Activated gamma-delta T cell treated with Interleukin-2 at 50 U/mL for 16 hours (primary cell): ENCODE data around the gene DIP2C.
"Not testable (repeated sequence)": the region's sequence is repeated elsewhere in the genome, so short reads cannot be mapped to it uniquely, and the experiment has no call there.

Experiments used
- DNase-seq: peaks from one replicate; pipeline ENCODE4 v3.0.0-alpha.2; 2020

Gene DIP2C

DNA sequence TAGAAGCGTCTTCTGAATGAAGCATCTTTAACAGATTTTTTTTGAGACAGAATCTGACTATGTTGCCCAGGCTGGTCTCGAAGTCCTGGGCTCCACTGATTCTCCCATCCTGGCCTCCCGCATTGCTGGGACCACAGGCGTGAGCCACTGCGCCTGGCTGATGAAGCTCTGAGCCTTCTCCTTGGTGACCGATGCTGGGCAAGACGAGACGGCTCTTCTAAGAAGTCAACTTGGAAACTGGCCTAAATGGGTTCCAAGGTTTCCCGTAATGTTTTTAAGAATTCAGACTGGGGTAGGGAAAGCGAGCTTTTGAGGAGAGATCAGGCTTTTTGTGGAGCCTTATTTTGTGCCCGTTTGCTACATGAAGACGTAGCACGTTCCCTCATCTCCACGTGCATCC is 329.7 kb downstream of the DIP2C start:
- DNase-seq, result no peak

DNA sequence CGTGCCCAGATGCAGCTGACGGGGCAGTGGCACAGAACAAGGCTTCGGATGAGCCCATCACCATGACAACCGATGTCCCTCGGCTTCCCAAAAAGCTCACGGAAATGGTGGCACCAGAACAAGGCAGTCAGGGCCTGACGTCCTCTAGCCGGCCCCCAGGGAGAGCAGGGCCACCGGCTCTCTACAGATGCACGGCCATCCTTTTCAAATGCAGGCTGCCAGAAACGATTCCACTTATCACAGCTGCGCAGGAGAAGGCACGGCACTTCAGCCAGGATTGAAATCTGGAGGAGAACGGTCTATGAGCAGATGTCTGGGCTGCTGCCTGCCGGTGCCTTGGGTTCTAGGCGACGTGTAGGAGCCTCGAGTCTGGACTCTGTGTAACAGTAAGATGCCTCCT is 330.4 kb downstream of the DIP2C start:
- DNase-seq, result no peak

DNA sequence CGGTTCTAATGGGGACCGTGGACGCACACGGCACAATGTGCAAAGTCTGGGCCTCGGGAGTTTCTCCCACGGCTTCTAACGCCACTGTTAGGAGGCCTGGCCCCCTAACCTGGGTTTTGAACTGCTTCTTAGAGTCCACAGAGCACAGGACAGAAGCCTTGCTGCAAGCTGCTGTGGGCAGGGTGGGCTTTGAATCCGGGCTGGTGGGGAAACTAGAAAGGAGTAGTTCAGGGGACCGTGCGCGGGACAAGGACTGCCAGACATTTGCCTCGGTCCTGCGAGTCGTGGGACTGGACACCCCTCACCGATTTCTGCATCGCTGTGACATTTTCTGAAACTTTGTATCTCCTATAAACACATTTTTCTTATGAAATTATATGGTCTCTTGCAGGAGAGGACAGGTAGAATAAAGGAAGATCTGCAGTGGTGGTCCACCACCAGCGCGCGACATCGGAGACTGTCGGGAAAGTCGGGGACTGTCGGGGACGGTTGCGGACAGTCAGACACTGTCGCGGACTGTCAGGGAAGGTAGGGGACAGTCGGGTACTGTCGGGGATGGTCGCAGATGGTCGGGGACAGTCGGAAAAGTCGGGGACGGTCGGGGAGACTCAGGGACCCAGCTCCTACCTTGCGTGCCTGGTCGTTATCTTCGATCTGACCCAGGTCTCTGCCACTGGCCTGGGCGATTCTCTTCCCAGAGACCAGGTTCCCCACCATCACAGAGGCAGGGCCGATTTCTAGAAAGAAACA is 332.1 kb downstream of the DIP2C start:
- DNase-seq, result no peak

DNA sequence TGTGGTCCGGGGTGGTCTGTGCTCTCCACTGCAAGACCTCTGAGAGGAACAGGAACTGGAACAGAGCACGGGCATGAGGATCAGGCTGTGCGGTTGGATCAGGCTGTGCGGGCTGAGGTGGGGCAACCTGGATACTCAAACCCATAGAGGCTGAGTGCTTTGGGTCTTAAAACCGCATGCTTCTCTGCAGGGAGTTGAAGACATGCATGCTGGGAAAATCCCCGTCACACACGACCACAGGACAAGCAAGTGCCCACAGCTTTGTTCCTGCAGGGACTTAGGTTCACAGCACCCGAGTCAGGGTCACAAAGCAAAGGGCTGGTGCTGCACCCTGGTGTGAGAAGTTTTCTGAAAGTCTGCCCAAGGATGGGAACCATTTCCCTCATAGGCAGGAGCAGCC is 333.0 kb downstream of the DIP2C start:
- DNase-seq, result no peak

GRCh38 chr10:354901-355617 is 334.4 kb downstream of the DIP2C start:
- no peak for DNase-seq

- DNase-seq, result no peak
Measured at GRCh38 chr10:352476-353235, 336.8 kb downstream of the DIP2C start.

DNA sequence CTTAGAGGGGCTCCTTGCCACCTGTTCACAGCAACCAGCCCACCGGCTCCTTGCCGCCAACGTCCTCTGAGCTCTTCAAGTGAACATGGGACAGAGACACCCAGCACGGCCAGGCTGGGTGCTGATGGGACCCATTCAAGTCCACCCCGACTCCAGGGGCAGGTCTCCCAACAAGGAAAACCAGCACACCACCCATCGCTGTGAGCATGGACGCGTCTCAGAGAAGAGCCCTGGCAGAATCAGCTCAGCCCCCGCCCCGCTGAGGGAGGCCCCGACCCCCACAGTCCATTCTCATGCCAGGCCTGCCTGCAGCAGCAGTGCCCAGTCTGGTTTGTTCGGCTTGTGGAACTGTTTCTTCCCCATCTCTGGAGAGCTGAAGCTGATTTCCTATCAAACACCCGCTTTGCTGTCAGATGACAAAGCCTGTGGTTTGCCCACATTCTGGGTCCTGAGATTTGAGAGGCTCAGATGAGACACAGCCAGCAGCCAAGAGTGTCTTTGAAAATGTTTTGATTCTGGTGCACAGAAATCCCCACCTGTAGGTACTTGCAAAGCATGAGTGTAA is 337.6 kb downstream of the DIP2C start:
- no peak for DNase-seq

DNA sequence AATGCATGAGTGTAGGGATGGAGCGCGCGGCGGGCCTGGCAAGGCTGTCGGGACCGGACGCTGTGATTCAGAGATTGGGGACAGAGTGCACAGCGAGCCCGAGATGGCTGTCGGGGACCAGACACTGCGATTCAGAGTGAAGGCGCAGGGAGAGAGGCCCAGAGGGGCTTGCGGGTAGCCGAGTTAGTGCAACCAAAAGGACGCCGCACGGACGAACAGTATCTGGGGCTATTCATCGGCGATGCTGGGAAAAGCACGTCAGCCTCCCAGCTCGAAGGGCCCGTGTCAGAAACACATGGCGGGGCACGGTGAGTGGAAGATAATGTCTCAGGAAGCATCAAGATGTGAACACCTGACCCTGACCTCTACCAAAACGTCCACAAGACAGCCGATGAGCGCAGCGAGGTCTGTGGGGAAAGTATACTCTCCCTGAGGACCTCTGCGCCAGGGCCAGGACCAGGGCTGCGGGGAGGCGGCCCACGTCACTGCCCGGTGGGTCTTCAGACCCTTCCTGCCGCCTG is 338.4 kb downstream of the DIP2C start:
- no peak for DNase-seq

- no peak for DNase-seq
Measured at GRCh38 chr10:349081-349480, 340.4 kb downstream of the DIP2C start.

DNA sequence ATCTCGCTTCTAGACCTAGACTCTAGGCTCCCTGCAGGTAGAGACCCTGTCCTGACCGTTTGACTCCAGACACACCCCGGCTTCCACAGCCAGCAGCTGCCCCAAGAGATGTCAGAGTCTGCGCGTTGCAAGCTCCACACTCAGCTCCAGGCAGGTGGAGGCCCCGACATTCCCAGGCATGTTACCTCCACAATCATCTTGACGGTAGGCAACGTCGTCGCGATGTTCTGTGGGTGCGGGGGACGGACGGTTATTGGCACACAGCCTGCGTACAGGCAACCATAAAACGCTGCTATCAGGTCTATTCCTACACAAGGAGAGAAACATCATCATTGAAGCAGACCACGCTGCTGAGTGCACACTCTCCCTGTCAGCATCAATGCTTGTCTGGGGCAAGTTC is 341.0 kb downstream of the DIP2C start:
- no peak for DNase-seq

- not testable (repeated sequence) for DNase-seq
Measured at GRCh38 chr10:347774-348173, 341.7 kb downstream of the DIP2C start.

DNA sequence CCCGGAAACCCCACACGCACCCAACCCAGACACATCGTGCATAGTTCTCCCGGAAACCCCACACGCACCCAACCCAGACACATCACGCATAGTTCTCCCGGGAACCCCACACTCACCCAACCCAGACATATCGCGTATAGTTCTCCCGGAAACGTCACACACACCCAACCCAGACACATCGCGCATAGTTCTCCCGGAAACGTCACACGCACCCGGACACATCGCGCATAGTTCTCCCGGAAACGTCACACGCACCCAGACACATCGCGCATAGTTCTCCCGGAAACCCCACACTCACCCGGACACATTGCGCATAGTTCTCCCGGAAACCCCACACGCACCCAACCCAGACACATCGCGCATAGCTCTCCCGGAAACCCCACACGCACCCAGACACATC is 342.3 kb downstream of the DIP2C start:
- not testable (repeated sequence) for DNase-seq

- no peak for DNase-seq
Measured at GRCh38 chr10:344582-345200, 344.8 kb downstream of the DIP2C start.

- no peak for DNase-seq
Measured at GRCh38 chr10:343231-344220, 345.9 kb downstream of the DIP2C start.

GRCh38 chr10:341081-341740 is 348.3 kb downstream of the DIP2C start:
- DNase-seq, result no peak

- DNase-seq, result no peak
Measured at GRCh38 chr10:340646-341045, 348.8 kb downstream of the DIP2C start.

DNA sequence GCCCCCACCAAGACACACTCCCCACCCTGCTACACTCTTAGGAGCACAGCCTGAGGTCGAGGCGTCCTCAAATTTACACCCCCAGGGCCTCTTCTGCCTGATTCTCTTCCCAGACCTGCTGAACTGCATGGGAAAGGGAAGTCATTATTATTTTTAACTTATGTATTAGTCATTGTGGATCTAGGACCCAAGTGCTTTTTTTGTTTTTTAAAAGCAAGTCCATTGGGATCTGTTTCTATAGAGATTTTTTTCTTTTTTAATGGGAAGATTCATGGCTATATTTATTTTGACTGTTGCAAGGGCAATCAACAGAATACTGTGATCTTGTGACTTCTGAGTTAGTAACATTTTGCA is 350.5 kb downstream of the DIP2C start:
- DNase-seq, result no peak

DNA sequence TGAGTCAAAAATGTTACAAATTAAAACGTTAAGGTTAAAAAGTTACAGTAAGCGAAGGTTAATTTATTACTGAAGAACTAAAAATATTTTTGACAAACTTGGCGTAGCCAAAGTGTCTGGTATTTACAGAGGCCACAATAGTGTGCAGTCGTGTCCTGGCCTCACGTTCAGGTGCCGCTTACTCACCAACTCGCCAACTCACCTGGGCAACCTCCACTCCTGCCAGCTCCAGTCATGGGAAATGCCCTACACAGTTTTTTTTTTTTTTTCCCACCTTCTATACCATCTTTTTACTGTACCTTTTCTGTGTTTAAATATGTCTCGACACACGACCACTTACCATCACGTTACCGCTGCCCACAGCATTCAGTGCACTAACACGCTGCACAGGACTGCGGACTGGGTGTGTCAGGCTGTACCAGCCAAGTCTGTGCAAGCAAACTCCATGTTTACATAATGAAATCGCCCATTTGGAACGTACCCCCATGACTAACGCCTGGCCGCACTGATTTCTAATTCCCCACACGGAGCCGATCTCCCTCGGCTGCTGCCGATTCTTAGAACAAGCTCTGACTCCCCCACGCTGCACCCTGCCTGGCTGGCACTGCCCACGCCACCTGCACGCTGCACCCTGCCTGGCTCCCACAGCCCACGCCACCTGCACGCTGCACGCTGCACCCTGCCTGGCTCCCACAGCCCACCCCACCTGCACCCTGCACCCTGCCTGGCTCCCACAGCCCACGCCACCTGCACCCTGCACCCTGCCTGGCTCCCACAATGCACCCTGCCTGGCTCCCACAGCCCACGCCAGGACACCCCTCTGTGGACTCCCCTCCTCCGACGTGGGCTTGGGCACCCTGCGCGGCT is 351.1 kb downstream of the DIP2C start:
- DNase-seq, result no peak

DNA sequence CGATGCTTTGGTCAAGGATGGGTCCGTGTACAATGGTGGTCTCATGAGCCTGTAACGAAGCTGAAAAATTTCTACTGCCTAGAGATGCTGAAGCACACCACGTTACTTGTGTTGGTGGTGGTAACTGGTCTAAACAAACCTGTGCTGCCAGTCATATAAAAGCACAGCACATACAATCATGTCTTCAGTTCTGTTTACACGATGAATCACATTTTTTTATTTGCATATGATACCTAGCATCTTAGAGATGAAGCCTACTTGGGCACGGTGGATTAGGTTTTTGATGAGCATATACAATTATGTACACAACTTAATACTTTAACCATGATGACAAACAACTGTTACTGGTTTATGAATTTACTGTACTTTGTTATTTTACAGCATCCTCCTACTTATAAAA is 353.2 kb downstream of the DIP2C start:
- DNase-seq, result no peak
